Mesendoderm (in vitro differentiated cells): ENCODE results near the gene LRRC31.

ENCODE experiments used
- DNase-seq: peaks from one replicate; pipeline ENCODE4 v3.0.0; 2013
- H2AK5ac ChIP-seq: 2 replicates; pipeline ENCODE4 v1.6.1; 2013; ENCODE audit warnings: low read length, inconsistent platforms
- H2BK120ac ChIP-seq: 2 replicates; pipeline ENCODE4 v1.6.1; 2013; ENCODE audit warnings: low read depth, mild to moderate bottlenecking, low read length, moderate library complexity, mixed read lengths
- H2BK15ac ChIP-seq: replicated peaks from 2 replicates; pipeline ENCODE4 v1.6.1; 2013; ENCODE audit warnings: low read depth, mild to moderate bottlenecking, moderate library complexity
- H2BK5ac ChIP-seq: 2 replicates; pipeline ENCODE4 v1.6.1; 2013; ENCODE audit warnings: low read length, inconsistent platforms
- H3K18ac ChIP-seq: 2 replicates; pipeline ENCODE4 v1.6.1; 2013; ENCODE audit warnings: mild to moderate bottlenecking, low read length, mixed read lengths
- H3K23ac ChIP-seq: one replicate; pipeline ENCODE4 v1.6.1; 2013; ENCODE audit warnings: low read length
- H3K27ac ChIP-seq: 2 replicates; pipeline ENCODE4 v1.5.1; 2013; ENCODE audit warnings: low read depth, mild to moderate bottlenecking, inconsistent platforms, low read length, moderate library complexity
- H3K27me3 ChIP-seq: 2 replicates; pipeline ENCODE4 v1.6.1; 2013; ENCODE audit warnings: low read length, control low read depth, mild to moderate bottlenecking, inconsistent platforms; ENCODE audit not compliant: insufficient read depth, poor library complexity
- H3K36me3 ChIP-seq: 2 replicates; pipeline ENCODE4 v1.6.1; 2013; ENCODE audit warnings: low read length, inconsistent platforms; ENCODE audit not compliant: control insufficient read depth, insufficient read depth
- H3K4ac ChIP-seq: one replicate; pipeline ENCODE4 v1.6.1; 2013; ENCODE audit warnings: low read depth, mild to moderate bottlenecking, low read length, moderate library complexity
- H3K4me1 ChIP-seq: 2 replicates; pipeline ENCODE4 v1.6.1; 2013; ENCODE audit warnings: low read depth, low read length, inconsistent platforms; ENCODE audit not compliant: control insufficient read depth
- H3K4me2 ChIP-seq: 2 replicates; pipeline ENCODE4 v1.6.1; 2013; ENCODE audit warnings: low read length
- H3K4me3 ChIP-seq: 2 replicates; pipeline ENCODE4 v1.5.1; 2013; ENCODE audit warnings: mild to moderate bottlenecking, low read length
- H3K56ac ChIP-seq: one replicate; pipeline ENCODE4 v1.6.1; 2013; ENCODE audit warnings: low read length
- H3K79me1 ChIP-seq: 2 replicates; pipeline ENCODE4 v1.6.1; 2013; ENCODE audit warnings: low read length, inconsistent platforms
- H3K79me2 ChIP-seq: 2 replicates; pipeline ENCODE4 v1.6.1; 2013; ENCODE audit warnings: mild to moderate bottlenecking, low read length; ENCODE audit not compliant: control insufficient read depth, insufficient read depth
- H3K9ac ChIP-seq: 2 replicates; pipeline ENCODE4 v1.6.1; 2013; ENCODE audit warnings: low read length, inconsistent platforms
- H4K5ac ChIP-seq: one replicate; pipeline ENCODE4 v1.6.1; 2013; ENCODE audit warnings: low read length
- H4K8ac ChIP-seq: one replicate; pipeline ENCODE4 v1.6.1; 2013; ENCODE audit warnings: low read depth, mild to moderate bottlenecking, control low read depth, low read length, moderate library complexity
- WGBS: extraction: QIAGEN DNeasy Blood & Tissue Kit; methylation state at CpG from one replicate; pipeline ENCODE4 v1.1.7; 2013; ENCODE audit warnings: low lambda C conversion rate, missing lambda C conversion rate; ENCODE audit not compliant: insufficient coverage; ENCODE audit errors: extremely low coverage; 5-methylcytosine and 5-hydroxymethylcytosine counted together

LRRC31 gene

GRCh38 chr3:169815590-169816150 is 54.1 kb downstream of the LRRC31 start:
- DNase-seq: no peak
- H4K5ac ChIP-seq: no peak overlapping the region
- H3K27ac ChIP-seq: no peak overlapping the region
- H3K9ac ChIP-seq: no peak overlapping the region
- H3K27me3 ChIP-seq: no peaks in the 10 kb centered on the region
- H3K79me2 ChIP-seq: no peaks in the 10 kb centered on the region
- no peaks in the 10 kb centered on the region for H3K79me1 ChIP-seq
- no peak overlapping the region for H2BK15ac ChIP-seq
- H3K36me3 ChIP-seq: no peaks in the 10 kb centered on the region
- H4K8ac ChIP-seq: no peak overlapping the region
- no peak overlapping the region for H3K4me3 ChIP-seq
- no peaks in the 10 kb centered on the region for H3K4me1 ChIP-seq
- no peak overlapping the region for H3K18ac ChIP-seq
- H2BK120ac ChIP-seq: no peak overlapping the region
- no peak overlapping the region for H2AK5ac ChIP-seq
- H3K56ac ChIP-seq: no peak overlapping the region
- no peak overlapping the region for H3K4ac ChIP-seq
- no CpG with 5 or more reads among the region's 4 CpGs for WGBS
- H3K23ac ChIP-seq: no peak overlapping the region
- H3K4me2 ChIP-seq: no peak overlapping the region
- no peak overlapping the region for H2BK5ac ChIP-seq

DNA sequence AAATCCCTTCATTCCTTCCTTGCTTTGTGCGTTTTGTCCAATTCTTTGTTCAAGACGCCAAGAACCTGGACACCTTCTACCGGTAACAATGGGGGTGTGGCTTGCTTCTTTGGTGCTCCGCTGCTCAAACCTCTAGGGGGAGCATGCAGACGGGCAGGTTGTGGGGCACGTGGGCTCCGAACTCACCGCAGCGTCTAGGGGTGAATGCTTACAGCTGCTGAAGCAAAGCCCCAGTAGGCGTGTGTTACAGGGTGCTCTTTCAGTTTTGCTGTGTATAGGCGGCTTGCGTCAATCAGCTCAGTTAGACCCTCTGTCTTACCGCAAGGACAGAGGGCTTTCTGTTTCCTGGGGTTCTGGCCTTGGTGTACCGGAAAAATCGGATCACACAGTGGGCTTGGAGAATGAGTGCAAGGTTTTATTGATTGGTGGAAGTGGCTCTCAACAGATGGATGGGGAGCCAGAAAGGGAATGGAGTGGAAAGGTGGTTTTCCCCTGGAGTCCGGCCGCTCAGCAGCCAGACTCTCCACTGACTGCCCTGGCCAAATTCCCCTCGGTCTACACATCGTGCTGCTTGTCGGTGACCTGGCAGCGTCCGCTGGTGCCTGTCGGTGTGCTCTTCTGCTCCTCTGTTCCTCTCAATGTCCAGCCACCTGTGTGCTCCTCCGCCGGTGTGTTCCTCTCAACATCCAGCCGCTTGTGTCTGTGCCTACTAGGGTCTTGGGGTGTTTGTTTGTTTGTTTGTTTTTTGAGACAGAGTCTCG is 55.8 kb downstream of the LRRC31 start:
- H3K27ac ChIP-seq: no peak overlapping the region
- no peak overlapping the region for H3K4me3 ChIP-seq
- no peak overlapping the region for H3K23ac ChIP-seq
- no peak overlapping the region for H3K9ac ChIP-seq
- no peaks in the 10 kb centered on the region for H3K36me3 ChIP-seq
- H4K5ac ChIP-seq: no peak overlapping the region
- DNase-seq: peak; percentile 80
- H3K79me2 ChIP-seq: no peaks in the 10 kb centered on the region
- H3K18ac ChIP-seq: no peak overlapping the region
- H3K27me3 ChIP-seq: no peaks in the 10 kb centered on the region
- WGBS: no CpG with 5 or more reads among the region's 27 CpGs
- no peaks in the 10 kb centered on the region for H3K79me1 ChIP-seq
- no peak overlapping the region for H2AK5ac ChIP-seq
- H3K4ac ChIP-seq: no peak overlapping the region
- H2BK120ac ChIP-seq: no peak overlapping the region
- H3K4me2 ChIP-seq: no peak overlapping the region
- no peak overlapping the region for H2BK15ac ChIP-seq
- no peak overlapping the region for H2BK5ac ChIP-seq
- no peak overlapping the region for H3K56ac ChIP-seq
- H4K8ac ChIP-seq: no peak overlapping the region
- H3K4me1 ChIP-seq: no peaks in the 10 kb centered on the region

GRCh38 chr3:169813278-169813677 is 56.5 kb downstream of the LRRC31 start:
- H3K18ac ChIP-seq: no peak overlapping the region
- H3K23ac ChIP-seq: no peak overlapping the region
- no peak overlapping the region for H3K4me3 ChIP-seq
- H4K5ac ChIP-seq: no peak overlapping the region
- H4K8ac ChIP-seq: no peak overlapping the region
- H3K27me3 ChIP-seq: no peaks in the 10 kb centered on the region
- H3K36me3 ChIP-seq: no peaks in the 10 kb centered on the region
- H3K9ac ChIP-seq: peak overlapping the region; percentile 40
- no peak overlapping the region for H2BK15ac ChIP-seq
- H3K4me1 ChIP-seq: no peaks in the 10 kb centered on the region
- H3K56ac ChIP-seq: peak overlapping the region; percentile 54
- H3K79me1 ChIP-seq: no peaks in the 10 kb centered on the region
- H2AK5ac ChIP-seq: no peak overlapping the region
- no peak for DNase-seq
- H2BK5ac ChIP-seq: no peak overlapping the region
- no peak overlapping the region for H3K4me2 ChIP-seq
- H3K79me2 ChIP-seq: no peaks in the 10 kb centered on the region
- no peak overlapping the region for H2BK120ac ChIP-seq
- WGBS: no CpG with 5 or more reads among the region's 8 CpGs
- no peak overlapping the region for H3K27ac ChIP-seq
- H3K4ac ChIP-seq: no peak overlapping the region

DNA sequence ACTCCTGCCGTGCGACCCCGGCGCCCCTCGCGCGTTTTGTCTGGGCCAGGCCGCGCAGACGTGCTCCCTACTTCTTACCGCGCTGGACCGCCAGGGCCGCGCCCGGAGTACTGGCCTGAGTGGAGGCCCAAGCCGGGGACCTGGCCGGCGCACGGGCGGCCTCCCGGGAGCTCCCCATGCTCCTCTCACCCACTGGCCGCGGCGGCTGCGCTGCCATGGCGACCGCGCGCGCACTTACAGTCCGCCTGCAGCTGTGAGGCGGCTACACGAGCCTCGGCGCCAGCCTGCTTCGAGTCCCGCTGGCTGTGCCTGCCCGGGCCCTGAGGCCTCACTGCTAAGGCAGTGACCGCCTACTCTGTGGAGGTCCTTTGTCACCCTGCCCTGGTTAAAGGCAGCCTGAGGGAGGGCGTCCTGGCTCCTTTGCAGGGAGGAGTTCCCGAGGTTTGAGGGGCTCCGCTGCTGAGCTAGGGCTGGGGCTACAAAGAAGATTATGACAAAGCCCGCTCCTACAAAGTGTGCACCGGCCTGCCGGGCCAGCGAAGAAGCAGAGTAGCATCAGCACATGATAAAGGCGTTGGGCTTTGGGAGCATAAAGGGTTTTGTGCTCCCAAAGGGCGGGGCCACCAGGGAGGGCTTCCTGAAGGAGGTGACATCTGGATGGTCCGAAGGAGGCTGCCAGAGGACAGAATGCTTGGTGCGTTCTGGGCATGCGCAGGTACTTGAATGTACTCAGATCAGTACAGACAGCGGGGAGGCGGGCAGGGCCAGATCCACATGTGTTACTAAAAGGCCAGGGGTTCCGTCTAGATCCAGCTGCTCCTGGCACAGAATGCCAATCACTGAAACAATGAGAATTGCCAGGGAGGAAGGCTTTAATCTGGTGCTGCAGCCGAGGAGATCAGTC is 57.2 kb downstream of the LRRC31 start, which contains the start of the genes LRRC34 and LRRIQ4:
LRRC34 (minus strand) TSS at position 573 of the 904 bp plus-strand sequence; CDS start at position 217, 356 bp downstream.
LRRIQ4 (plus strand) TSS at position 539 of the 904 bp plus-strand sequence. CDS start 9,052 bp downstream, outside the sequence.
- H3K27ac ChIP-seq: no peak within 1 kb of the TSS

GRCh38 chr3:169811631-169812331 is 58.0 kb downstream of the LRRC31 start:
- peak overlapping the region; percentile 36 for H3K4me3 ChIP-seq
- H2AK5ac ChIP-seq: no peak overlapping the region
- H3K4ac ChIP-seq: peak overlapping the region; percentile 66
- H4K8ac ChIP-seq: peak overlapping the region; percentile 7
- H3K4me1 ChIP-seq: no peaks in the 10 kb centered on the region
- no peak overlapping the region for H3K27ac ChIP-seq
- no peak overlapping the region for H3K23ac ChIP-seq
- H3K79me1 ChIP-seq: no peaks in the 10 kb centered on the region
- no peaks in the 10 kb centered on the region for H3K27me3 ChIP-seq
- no peaks in the 10 kb centered on the region for H3K79me2 ChIP-seq
- H2BK120ac ChIP-seq: no peak overlapping the region
- H3K56ac ChIP-seq: peak overlapping the region; percentile 88
- no peak for DNase-seq
- WGBS: no CpG with 5 or more reads among the region's 29 CpGs
- no peak overlapping the region for H4K5ac ChIP-seq
- H3K9ac ChIP-seq: peak overlapping the region; percentile 75
- H3K36me3 ChIP-seq: no peaks in the 10 kb centered on the region
- H2BK5ac ChIP-seq: no peak overlapping the region
- H3K4me2 ChIP-seq: peak overlapping the region; percentile 67
- H2BK15ac ChIP-seq: no peak overlapping the region
- H3K18ac ChIP-seq: peak overlapping the region; percentile 40

More for the DNA sequence above, 57.2 kb downstream of the LRRC31 start, which contains the start of the genes LRRC34 and LRRIQ4:
- no peak within 1 kb of the TSS for H4K5ac ChIP-seq
- H3K4me3 ChIP-seq: peak within 1 kb of the TSS; percentile 55
- peak within 1 kb of the TSS; percentile 40 for H3K18ac ChIP-seq
- H3K4me1 ChIP-seq: no peaks in the 10 kb centered on the region
- H3K9ac ChIP-seq: peak within 1 kb of the TSS; percentile 75
- no peak within 1 kb of the TSS for H2AK5ac ChIP-seq
- H3K79me2 ChIP-seq: no peaks in the 10 kb centered on the region
- peak within 1 kb of the TSS; percentile 7 for H4K8ac ChIP-seq
- H3K27me3 ChIP-seq: no peaks in the 10 kb centered on the region
- peak within 1 kb of the TSS; percentile 67 for H3K4me2 ChIP-seq
- peak within 1 kb of the TSS; percentile 57 for H2BK5ac ChIP-seq
- H2BK120ac ChIP-seq: no peak within 1 kb of the TSS
- H3K4ac ChIP-seq: peak within 1 kb of the TSS; percentile 66
- no peaks in the 10 kb centered on the region for H3K36me3 ChIP-seq
- no peaks in the 10 kb centered on the region for H3K79me1 ChIP-seq
- DNase-seq: peak; percentile 92
- H3K23ac ChIP-seq: no peak within 1 kb of the TSS
- H2BK15ac ChIP-seq: no peak within 1 kb of the TSS
- no CpG with 5 or more reads among the region's 56 CpGs for WGBS
- H3K56ac ChIP-seq: peak within 1 kb of the TSS; percentile 88
